Common myeloid progenitor, CD34-positive (primary cell): ENCODE measurements around the gene SLC35B1.

Experiments
- CTCF ChIA-PET: fragments of 350-600 bp; sonication (Branson Sonifier 250); formaldehyde crosslinking; loops from one replicate; lab custom pipeline; 2021; ENCODE audit warnings: antibody characterized with exemption; lab: Charles Lee
- POLR2A ChIA-PET: fragments of 350-600 bp; sonication (Branson Sonifier 250); formaldehyde crosslinking; loops from one replicate; lab custom pipeline; 2021; ENCODE audit warnings: antibody characterized with exemption; lab: Charles Lee
- DNase-seq, 3 donors: peaks; one replicate each; pipeline versions ENCODE4 v3.0.0 to v3.0.0-alpha.2; 2013
- H3K27ac ChIP-seq, 2 experiments: 1 replicate in 1 of 2; 2 replicates in 1 of 2; pipeline ENCODE4 v1.7.0; 2013; ENCODE audit warnings: inconsistent platforms in 2 of 2, low read length in 2 of 2, mild to moderate bottlenecking in 2 of 2, low read depth in 1 of 2, moderate library complexity in 1 of 2; ENCODE audit not compliant: severe bottlenecking in 2 of 2, insufficient read depth in 1 of 2, poor library complexity in 1 of 2
- H3K27me3 ChIP-seq, 5 experiments: replicated peaks in 2 of 5; 1 replicate in 3 of 5; 2 replicates in 2 of 5; pipeline versions ENCODE4 v1.6.1 to v1.7.0; 2013; ENCODE audit warnings: low read length in 4 of 5, mild to moderate bottlenecking in 2 of 5, moderate library complexity in 2 of 5, inconsistent platforms in 1 of 5; ENCODE audit not compliant: insufficient read depth in 5 of 5, control insufficient read depth in 4 of 5
- H3K36me3 ChIP-seq, 4 experiments: 1 replicate in 2 of 4; 2 replicates in 2 of 4; pipeline versions ENCODE4 v1.6.1 to v1.7.0; 2013; ENCODE audit warnings: low read length in 3 of 4, control low read depth in 1 of 4, mild to moderate bottlenecking in 1 of 4; ENCODE audit not compliant: control insufficient read depth in 4 of 4, insufficient read depth in 4 of 4
- H3K4me1 ChIP-seq, 4 experiments: 1 replicate in 3 of 4; 2 replicates in 1 of 4; pipeline versions ENCODE4 v1.6.1 to v1.7.1; 2013; ENCODE audit warnings: low read length in 3 of 4, mild to moderate bottlenecking in 3 of 4, control low read depth in 1 of 4, inconsistent platforms in 1 of 4, moderate library complexity in 1 of 4; ENCODE audit not compliant: control insufficient read depth in 4 of 4, insufficient read depth in 4 of 4; ENCODE audit errors: control extremely low read depth in 1 of 4
- H3K4me3 ChIP-seq, 7 experiments: 1 replicate in 4 of 7; 2 replicates in 3 of 7; pipeline versions ENCODE4 v1.5.1 to v1.7.0; 2013; ENCODE audit warnings: mild to moderate bottlenecking in 7 of 7, low read length in 6 of 7, moderate library complexity in 6 of 7, inconsistent platforms in 2 of 7, low read depth in 2 of 7, control low read depth in 1 of 7; ENCODE audit not compliant: insufficient read depth in 4 of 7, control insufficient read depth in 1 of 7; ENCODE audit errors: extremely low read depth in 1 of 7
- H3K9me3 ChIP-seq, 5 experiments: 1 replicate in 4 of 5; 2 replicates in 1 of 5; pipeline versions ENCODE4 v1.6.1 to v1.7.1; 2013; ENCODE audit warnings: low read length in 4 of 5, mild to moderate bottlenecking in 2 of 5, inconsistent platforms in 1 of 5, low read depth in 1 of 5, moderate library complexity in 1 of 5; ENCODE audit not compliant: control insufficient read depth in 4 of 5, insufficient read depth in 2 of 5; ENCODE audit errors: control extremely low read depth in 1 of 5
- WGBS: methylation state at CpG from one replicate; pipeline ENCODE4 v1.1.5; 2013; ENCODE audit not compliant: insufficient coverage; 5-methylcytosine and 5-hydroxymethylcytosine counted together

SLC35B1 gene

GRCh38 chr17:49707246-49707607 lies 537 bp downstream of the SLC35B1 start:
- WGBS, result 0% methylated on average over 12 of the region's 12 CpGs
- no peaks in the 10 kb centered on the region for H3K9me3 ChIP-seq

GRCh38 chr17:49705254-49705653 lies 2.5 kb downstream of the SLC35B1 start:
- Histone ChIP-seq H3K36me3 (peaks cover 9 to 63% (median 56%) of the 10 kb centered on the region in 4 experiments), H3K9me3 (no peaks in the 10 kb centered on the region), H3K27ac (no peak overlapping the region), H3K4me1 (peaks cover 6 to 35% (median 24%) of the 10 kb centered on the region in 4 experiments), H3K4me3 (no peak overlapping the region), H3K27me3 (no peaks in the 10 kb centered on the region)
- CTCF ChIA-PET, result interaction anchor here (1.2 to 22.1 kb wide), 9 partner anchors 8 to 148 kb away, joined by 3 to 277 read pairs (median 4); partner anchors contain the start of genes FAM117A and NXPH3
- POLR2A ChIA-PET, result interaction anchor here (1.0 kb wide), 1 partner anchor 57 kb away, joined by 3 read pairs; no protein-coding TSS in a partner anchor
- no peak for DNase-seq

More at GRCh38 chr17:49707246-49707607, 537 bp downstream of the SLC35B1 start:
- H3K4me3 ChIP-seq, result peak overlapping the region; percentile 77 to 95 (median 87)
- ChIA-PET CTCF (interaction anchor here (0.7 to 22.1 kb wide), 13 partner anchors 10 to 291 kb away, joined by 3 to 277 read pairs (median 14); partner anchors contain the start of gene NXPH3), POLR2A (interaction anchor here (0.5 to 2.7 kb wide), 7 partner anchors 24 to 855 kb away, joined by 3 to 24 read pairs (median 5); partner anchors contain the start of genes FAM117A and KAT7)
- H3K36me3 ChIP-seq, result peaks cover 11 to 63% (median 58%) of the 10 kb centered on the region in 4 experiments
- H3K27ac ChIP-seq, result peak overlapping the region; percentile 98 to 99
- no peaks in the 10 kb centered on the region for H3K27me3 ChIP-seq
- peaks cover 6 to 49% (median 30%) of the 10 kb centered on the region in 4 experiments for H3K4me1 ChIP-seq
- peak; percentile 55 to 63 (median 62) for DNase-seq

- CTCF ChIA-PET, result interaction anchor here (0.9 to 22.1 kb wide), 19 partner anchors 7 to 295 kb away, joined by 3 to 277 read pairs (median 3); partner anchors contain the start of genes FAM117A and NXPH3
- Histone ChIP-seq H3K4me1 (peaks cover 6 to 20% (median 16%) of the 10 kb centered on the region in 4 experiments), H3K36me3 (peaks cover 9 to 65% (median 54%) of the 10 kb centered on the region in 4 experiments), H3K27me3 (no peaks in the 10 kb centered on the region), H3K9me3 (no peaks in the 10 kb centered on the region), H3K27ac (no peak overlapping the region), H3K4me3 (no peak overlapping the region)
- peak; percentile 58 to 79 (median 73) for DNase-seq
- POLR2A ChIA-PET, result interaction anchor here (1.0 to 1.4 kb wide), 2 partner anchors 134 to 136 kb away, joined by 3 to 5 read pairs; no protein-coding TSS in a partner anchor
- WGBS, result 71% methylated on average over 5 of the region's 6 CpGs
Measured at GRCh38 chr17:49703557-49704277, 4.0 kb downstream of the SLC35B1 start.

- Histone ChIP-seq H3K9me3 (no peaks in the 10 kb centered on the region), H3K27ac (no peak overlapping the region), H3K27me3 (no peaks in the 10 kb centered on the region), H3K36me3 (peaks cover 9 to 62% (median 54%) of the 10 kb centered on the region in 4 experiments), H3K4me3 (no peak overlapping the region), H3K4me1 (peaks cover under 1 to 10% (median 10%) of the 10 kb centered on the region in 4 experiments)
- POLR2A ChIA-PET, result interaction anchor here (0.8 to 1.2 kb wide), 2 partner anchors 62 to 87 kb away, joined by 3 read pairs; no protein-coding TSS in a partner anchor
- 88% methylated on average over 6 of the region's 6 CpGs for WGBS
- DNase-seq, result no peak
- CTCF ChIA-PET, result interaction anchor here (0.9 to 22.1 kb wide), 7 partner anchors 19 to 296 kb away, joined by 3 to 277 read pairs (median 6); partner anchors contain the start of gene NXPH3
Measured at GRCh38 chr17:49700960-49701359, 6.8 kb downstream of the SLC35B1 start.

GRCh38 chr17:49699966-49700575 lies 7.7 kb downstream of the SLC35B1 start:
- peak in 1 of 3 donors; percentile 33 for DNase-seq
- Histone ChIP-seq H3K4me3 (no peak overlapping the region), H3K4me1 (peaks cover 7 to 18% (median 18%) of the 10 kb centered on the region in 4 experiments), H3K27ac (no peak overlapping the region), H3K36me3 (peaks cover 9 to 54% (median 45%) of the 10 kb centered on the region in 4 experiments), H3K9me3 (no peaks in the 10 kb centered on the region), H3K27me3 (no peaks in the 10 kb centered on the region)
- ChIA-PET CTCF (interaction anchor here (0.9 to 22.1 kb wide), 8 partner anchors 7 to 297 kb away, joined by 3 to 277 read pairs (median 6); partner anchors contain the start of genes NXPH3 and SLC35B1), POLR2A (interaction anchor here (0.6 to 1.6 kb wide), 4 partner anchors 63 to 430 kb away, joined by 3 to 6 read pairs (median 3); partner anchors contain the start of gene SAMD14)
- WGBS, result 79% methylated on average over 8 of the region's 8 CpGs

- no peaks in the 10 kb centered on the region for H3K27me3 ChIP-seq
- peaks cover 2 to 34% (median 28%) of the 10 kb centered on the region in 4 experiments for H3K36me3 ChIP-seq
- CTCF ChIA-PET, result interaction anchor here (0.8 to 22.1 kb wide), 5 partner anchors 9 to 300 kb away, joined by 3 to 277 read pairs (median 65); partner anchors contain the start of genes NXPH3 and SLC35B1
- POLR2A ChIA-PET, result interaction anchor here (0.6 to 1.1 kb wide), 3 partner anchors 123 to 370 kb away, joined by 3 to 5 read pairs (median 4); partner anchors contain the start of gene NXPH3
- H3K9me3 ChIP-seq, result no peaks in the 10 kb centered on the region
- WGBS, result 98% methylated on average over 6 of the region's 6 CpGs
- peaks cover 7 to 21% (median 20%) of the 10 kb centered on the region in 4 experiments for H3K4me1 ChIP-seq
- no peak overlapping the region for H3K27ac ChIP-seq
- DNase-seq, result no peak
- no peak overlapping the region for H3K4me3 ChIP-seq
Measured at GRCh38 chr17:49698005-49698404, 9.8 kb downstream of the SLC35B1 start.
